Liver (tissue), 9 donors: ENCODE data around the gene IQCH. TPM values are rescaled to one million over a fixed set of nuclear protein-coding genes. Genes with fewer than 3 reads are reported as not detected.

ENCODE experiments used
- DNase-seq: peaks from one replicate; pipeline ENCODE4 v3.0.0-alpha.2; 2017; ENCODE audit warnings: low spot score
- H3K27ac ChIP-seq, 2 donors: one replicate each; pipeline ENCODE4 v1.7.0; 2013; ENCODE audit warnings: inconsistent platforms in 2 of 2, low read length in 2 of 2, control low read depth in 1 of 2, low read depth in 1 of 2, mild to moderate bottlenecking in 1 of 2
- H3K27me3 ChIP-seq, 4 donors: one replicate each; pipeline versions ENCODE4 v1.6.1 to v1.7.0; 2013; ENCODE audit warnings: low read length in 3 of 4, inconsistent platforms in 1 of 4, mild to moderate bottlenecking in 1 of 4, moderate library complexity in 1 of 4; ENCODE audit not compliant: control insufficient read depth in 4 of 4, insufficient read depth in 4 of 4
- H3K36me3 ChIP-seq, 4 donors: one replicate each; pipeline versions ENCODE4 v1.6.1 to v1.7.0; 2013; ENCODE audit warnings: low read length in 3 of 4, mild to moderate bottlenecking in 3 of 4, low read depth in 1 of 4, moderate library complexity in 1 of 4; ENCODE audit not compliant: control insufficient read depth in 4 of 4, insufficient read depth in 3 of 4
- H3K4me1 ChIP-seq, 4 donors: one replicate each; pipeline versions ENCODE4 v1.6.1 to v1.7.0; 2013; ENCODE audit warnings: low read length in 3 of 4, mild to moderate bottlenecking in 3 of 4, moderate library complexity in 1 of 4; ENCODE audit not compliant: control insufficient read depth in 4 of 4, insufficient read depth in 4 of 4
- H3K4me3 ChIP-seq, 3 donors: one replicate each; pipeline versions ENCODE4 v1.6.1 to v1.7.0; 2013; ENCODE audit warnings: low read length in 3 of 3, control low read depth in 1 of 3, low read depth in 1 of 3, mild to moderate bottlenecking in 1 of 3
- H3K9ac ChIP-seq, 2 donors: one replicate each; pipeline ENCODE4 v1.7.0; 2013; ENCODE audit warnings: low read length in 2 of 2, mild to moderate bottlenecking in 2 of 2, moderate library complexity in 2 of 2, control low read depth in 1 of 2, low read depth in 1 of 2
- H3K9me3 ChIP-seq, 4 donors: one replicate each; pipeline versions ENCODE4 v1.6.1 to v1.7.0; 2013; ENCODE audit warnings: low read length in 3 of 4; ENCODE audit not compliant: control insufficient read depth in 4 of 4
- EGR1 ChIP-seq, 2 donors: IDR thresholded peaks; 2 replicates each; pipeline ENCODE4 v1.6.1; 2016 to 2018; ENCODE audit warnings: antibody characterized with exemption in 2 of 2, low read depth in 2 of 2
- FOXA1 ChIP-seq: IDR thresholded peaks from 2 replicates; pipeline ENCODE4 v1.6.1; 2016; ENCODE audit warnings: antibody characterized with exemption
- FOXA2 ChIP-seq: IDR thresholded peaks from 2 replicates; pipeline ENCODE4 v1.6.1; 2016; ENCODE audit warnings: antibody characterized with exemption
- GABPA ChIP-seq, 2 donors: IDR thresholded peaks in 1 of 2; conservative IDR thresholded peaks in 1 of 2; 2 replicates each; pipeline ENCODE4 v1.6.1; 2016; ENCODE audit warnings: antibody characterized with exemption in 2 of 2, mild to moderate bottlenecking in 1 of 2, moderate library complexity in 1 of 2
- HNF4A ChIP-seq, 2 donors: conservative IDR thresholded peaks; 2 replicates each; pipeline ENCODE4 v1.6.1; 2016; ENCODE audit warnings: antibody characterized with exemption in 2 of 2, mild to moderate bottlenecking in 2 of 2
- HNF4G ChIP-seq: IDR thresholded peaks from 2 replicates; pipeline ENCODE4 v1.6.1; 2016; ENCODE audit warnings: antibody characterized with exemption
- JUND ChIP-seq, 2 donors: IDR thresholded peaks; 2 replicates each; pipeline ENCODE4 v1.6.1; 2016; ENCODE audit warnings: antibody characterized with exemption in 2 of 2
- NR2F2 ChIP-seq: IDR thresholded peaks from 2 replicates; pipeline ENCODE4 v1.6.1; 2016; ENCODE audit warnings: antibody characterized with exemption
- RAD21 ChIP-seq, 2 donors: IDR thresholded peaks; 2 replicates each; pipeline ENCODE4 v1.6.1; 2016; ENCODE audit warnings: antibody characterized with exemption in 2 of 2, mild to moderate bottlenecking in 2 of 2
- RXRA ChIP-seq, 2 donors: IDR thresholded peaks; 2 replicates each; pipeline ENCODE4 v1.6.1; 2017 to 2018; ENCODE audit warnings: antibody characterized with exemption in 2 of 2, mild to moderate bottlenecking in 1 of 2
- SP1 ChIP-seq: IDR thresholded peaks from 2 replicates; pipeline ENCODE4 v1.6.1; 2018; ENCODE audit warnings: antibody characterized with exemption, mild to moderate bottlenecking
- TAF1 ChIP-seq: conservative IDR thresholded peaks from 2 replicates; pipeline ENCODE4 v1.6.1; 2016; ENCODE audit warnings: antibody characterized with exemption, mild to moderate bottlenecking
- YY1 ChIP-seq: IDR thresholded peaks from 2 replicates; pipeline ENCODE4 v1.6.1; 2016; ENCODE audit warnings: antibody characterized with exemption, mild to moderate bottlenecking
- WGBS: extraction: QIAGEN DNeasy Blood & Tissue Kit; methylation state at CpG from one replicate; pipeline ENCODE4 v1.1.7; 2013; 5-methylcytosine and 5-hydroxymethylcytosine counted together
- polyA plus RNA-seq, 2 donors: library from polyadenylated mRNA; stranded (reverse) in 1 of 2; unstranded in 1 of 2; fragments of 200-250 nt in 1 of 2; fragments of >200 nt in 1 of 2; fragmentation: Nextera tagmentation in 1 of 2; extraction: Ambion mirVana in 1 of 2; gene quantifications; one replicate each; pipeline versions ENCODE4 v1.2.1 to v1.2.3, GENCODE V29; 2013 to 2015
- total RNA-seq, 2 donors: library from RNA; depleted of rRNA; stranded (reverse); fragments of >200 nt; gene quantifications; one replicate each; pipeline ENCODE4 v1.2.3, GENCODE V29; 2014
- TF ChIP-seq, protein P1 (sequence below): IDR thresholded peaks from 2 replicates; pipeline ENCODE4 v1.6.1; 2016; ENCODE audit warnings: antibody characterized with exemption
- TF ChIP-seq, protein P2 (sequence below): IDR thresholded peaks from 2 replicates; pipeline ENCODE4 v1.6.1; 2016; ENCODE audit warnings: antibody characterized with exemption
- TF ChIP-seq, protein P3 (sequence below): IDR thresholded peaks from 2 replicates; pipeline ENCODE4 v1.6.1; 2016; ENCODE audit warnings: antibody characterized with exemption, mild to moderate bottlenecking
- TF ChIP-seq, protein P4 (sequence below): IDR thresholded peaks from 2 replicates; pipeline ENCODE4 v1.6.1; 2016; ENCODE audit warnings: antibody characterized with exemption
- TF ChIP-seq, protein P5 (sequence below): fragments of 150-350 bp; IDR thresholded peaks from 2 replicates; pipeline ENCODE4 v1.5.1; 2017; ENCODE audit warnings: improper control_type of control experiment, low read depth, low read length; ENCODE audit not compliant: missing input control
- donor health status: healthy.
- donor health status: healthy.
- donor health status: healthy.
- donor health status: healthy.
- donor health status: healthy.

Gene IQCH
- total and polyA plus RNA-seq, 4 donors: 0.23 to 1.6 (median 0.86) TPM

DNA sequence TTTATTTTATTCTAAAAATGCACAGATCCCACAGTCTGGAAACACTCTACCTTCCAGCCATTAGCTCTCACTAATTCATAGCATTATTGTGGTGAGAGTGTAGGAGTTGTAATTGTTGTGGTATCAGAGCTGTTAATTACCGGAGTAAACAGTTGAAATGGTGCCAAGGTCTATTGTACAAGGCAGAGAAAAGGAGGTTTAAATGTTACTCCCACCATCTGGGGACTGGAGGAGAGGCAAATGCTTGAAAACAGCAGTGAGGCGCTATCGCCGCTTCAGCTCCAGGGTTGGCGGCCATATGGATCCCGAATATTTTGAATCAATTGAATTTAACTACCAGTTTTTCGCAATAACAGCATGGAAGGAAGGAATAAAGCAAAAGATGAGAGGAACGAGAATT is 153.2 kb downstream of the IQCH start:
- Histone ChIP-seq H3K36me3 (no peaks in the 10 kb centered on the region), H3K27me3 (no peaks in the 10 kb centered on the region), H3K9me3 (no peaks in the 10 kb centered on the region), H3K4me1 (no peaks in the 10 kb centered on the region), H3K4me3 (no peak overlapping the region), H3K27ac (no peak overlapping the region), H3K9ac (no peak overlapping the region)
- no peak for DNase-seq
- WGBS: 95% methylated on average over 8 of the region's 8 CpGs
- TF ChIP-seq GABPA (IDR thresholded peaks at IDR 0.05 in 1 of 2, conservative IDR thresholded peaks at IDR 0.05 in 1 of 2) (no peak), SP1 (no peak), JUND (IDR thresholded peaks at IDR 0.05) (no peak), TAF1 (no peak), EGR1 (IDR thresholded peaks at IDR 0.05; ENCODE audit: low read depth in 2 of 2) (no peak), NR2F2 (no peak), RAD21 (IDR thresholded peaks at IDR 0.05) (no peak), FOXA2 (no peak), FOXA1 (no peak), HNF4A (conservative IDR thresholded peaks at IDR 0.05) (no peak), RXRA (IDR thresholded peaks at IDR 0.05) (no peak), HNF4G (no peak)
- TF ChIP-seq, protein P1, sequence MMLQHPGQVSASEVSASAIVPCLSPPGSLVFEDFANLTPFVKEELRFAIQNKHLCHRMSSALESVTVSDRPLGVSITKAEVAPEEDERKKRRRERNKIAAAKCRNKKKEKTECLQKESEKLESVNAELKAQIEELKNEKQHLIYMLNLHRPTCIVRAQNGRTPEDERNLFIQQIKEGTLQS: no peak
- TF ChIP-seq, protein P2, sequence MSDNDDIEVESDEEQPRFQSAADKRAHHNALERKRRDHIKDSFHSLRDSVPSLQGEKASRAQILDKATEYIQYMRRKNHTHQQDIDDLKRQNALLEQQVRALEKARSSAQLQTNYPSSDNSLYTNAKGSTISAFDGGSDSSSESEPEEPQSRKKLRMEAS: no peak
- TF ChIP-seq, protein P3, sequence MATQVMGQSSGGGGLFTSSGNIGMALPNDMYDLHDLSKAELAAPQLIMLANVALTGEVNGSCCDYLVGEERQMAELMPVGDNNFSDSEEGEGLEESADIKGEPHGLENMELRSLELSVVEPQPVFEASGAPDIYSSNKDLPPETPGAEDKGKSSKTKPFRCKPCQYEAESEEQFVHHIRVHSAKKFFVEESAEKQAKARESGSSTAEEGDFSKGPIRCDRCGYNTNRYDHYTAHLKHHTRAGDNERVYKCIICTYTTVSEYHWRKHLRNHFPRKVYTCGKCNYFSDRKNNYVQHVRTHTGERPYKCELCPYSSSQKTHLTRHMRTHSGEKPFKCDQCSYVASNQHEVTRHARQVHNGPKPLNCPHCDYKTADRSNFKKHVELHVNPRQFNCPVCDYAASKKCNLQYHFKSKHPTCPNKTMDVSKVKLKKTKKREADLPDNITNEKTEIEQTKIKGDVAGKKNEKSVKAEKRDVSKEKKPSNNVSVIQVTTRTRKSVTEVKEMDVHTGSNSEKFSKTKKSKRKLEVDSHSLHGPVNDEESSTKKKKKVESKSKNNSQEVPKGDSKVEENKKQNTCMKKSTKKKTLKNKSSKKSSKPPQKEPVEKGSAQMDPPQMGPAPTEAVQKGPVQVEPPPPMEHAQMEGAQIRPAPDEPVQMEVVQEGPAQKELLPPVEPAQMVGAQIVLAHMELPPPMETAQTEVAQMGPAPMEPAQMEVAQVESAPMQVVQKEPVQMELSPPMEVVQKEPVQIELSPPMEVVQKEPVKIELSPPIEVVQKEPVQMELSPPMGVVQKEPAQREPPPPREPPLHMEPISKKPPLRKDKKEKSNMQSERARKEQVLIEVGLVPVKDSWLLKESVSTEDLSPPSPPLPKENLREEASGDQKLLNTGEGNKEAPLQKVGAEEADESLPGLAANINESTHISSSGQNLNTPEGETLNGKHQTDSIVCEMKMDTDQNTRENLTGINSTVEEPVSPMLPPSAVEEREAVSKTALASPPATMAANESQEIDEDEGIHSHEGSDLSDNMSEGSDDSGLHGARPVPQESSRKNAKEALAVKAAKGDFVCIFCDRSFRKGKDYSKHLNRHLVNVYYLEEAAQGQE: no peak
- TF ChIP-seq, protein P4, sequence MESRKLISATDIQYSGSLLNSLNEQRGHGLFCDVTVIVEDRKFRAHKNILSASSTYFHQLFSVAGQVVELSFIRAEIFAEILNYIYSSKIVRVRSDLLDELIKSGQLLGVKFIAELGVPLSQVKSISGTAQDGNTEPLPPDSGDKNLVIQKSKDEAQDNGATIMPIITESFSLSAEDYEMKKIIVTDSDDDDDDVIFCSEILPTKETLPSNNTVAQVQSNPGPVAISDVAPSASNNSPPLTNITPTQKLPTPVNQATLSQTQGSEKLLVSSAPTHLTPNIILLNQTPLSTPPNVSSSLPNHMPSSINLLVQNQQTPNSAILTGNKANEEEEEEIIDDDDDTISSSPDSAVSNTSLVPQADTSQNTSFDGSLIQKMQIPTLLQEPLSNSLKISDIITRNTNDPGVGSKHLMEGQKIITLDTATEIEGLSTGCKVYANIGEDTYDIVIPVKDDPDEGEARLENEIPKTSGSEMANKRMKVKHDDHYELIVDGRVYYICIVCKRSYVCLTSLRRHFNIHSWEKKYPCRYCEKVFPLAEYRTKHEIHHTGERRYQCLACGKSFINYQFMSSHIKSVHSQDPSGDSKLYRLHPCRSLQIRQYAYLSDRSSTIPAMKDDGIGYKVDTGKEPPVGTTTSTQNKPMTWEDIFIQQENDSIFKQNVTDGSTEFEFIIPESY: no peak
- TF ChIP-seq, protein P5, sequence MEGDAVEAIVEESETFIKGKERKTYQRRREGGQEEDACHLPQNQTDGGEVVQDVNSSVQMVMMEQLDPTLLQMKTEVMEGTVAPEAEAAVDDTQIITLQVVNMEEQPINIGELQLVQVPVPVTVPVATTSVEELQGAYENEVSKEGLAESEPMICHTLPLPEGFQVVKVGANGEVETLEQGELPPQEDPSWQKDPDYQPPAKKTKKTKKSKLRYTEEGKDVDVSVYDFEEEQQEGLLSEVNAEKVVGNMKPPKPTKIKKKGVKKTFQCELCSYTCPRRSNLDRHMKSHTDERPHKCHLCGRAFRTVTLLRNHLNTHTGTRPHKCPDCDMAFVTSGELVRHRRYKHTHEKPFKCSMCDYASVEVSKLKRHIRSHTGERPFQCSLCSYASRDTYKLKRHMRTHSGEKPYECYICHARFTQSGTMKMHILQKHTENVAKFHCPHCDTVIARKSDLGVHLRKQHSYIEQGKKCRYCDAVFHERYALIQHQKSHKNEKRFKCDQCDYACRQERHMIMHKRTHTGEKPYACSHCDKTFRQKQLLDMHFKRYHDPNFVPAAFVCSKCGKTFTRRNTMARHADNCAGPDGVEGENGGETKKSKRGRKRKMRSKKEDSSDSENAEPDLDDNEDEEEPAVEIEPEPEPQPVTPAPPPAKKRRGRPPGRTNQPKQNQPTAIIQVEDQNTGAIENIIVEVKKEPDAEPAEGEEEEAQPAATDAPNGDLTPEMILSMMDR: no peak

DNA sequence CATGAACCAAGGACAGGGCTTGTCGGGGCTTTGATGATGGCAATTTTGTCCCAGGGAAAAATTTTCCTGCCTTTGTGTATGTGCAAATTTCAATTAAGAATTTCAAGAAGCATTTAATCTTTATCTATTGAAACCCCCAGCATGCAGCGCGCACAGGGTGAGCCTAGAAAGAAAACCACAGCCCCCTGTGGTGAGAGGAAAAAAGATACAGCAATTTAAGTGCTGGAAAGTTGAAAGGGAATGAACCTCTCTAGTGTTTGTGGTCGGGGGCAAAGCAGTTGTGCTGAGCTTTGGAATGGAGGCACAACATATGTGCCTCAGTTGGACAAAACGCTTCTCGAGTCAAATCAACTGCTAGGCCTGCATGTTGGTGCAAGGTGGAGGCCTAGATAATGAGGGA is 154.6 kb downstream of the IQCH start:
- TF ChIP-seq FOXA1 (no peak), TAF1 (no peak), SP1 (no peak), FOXA2 (no peak), NR2F2 (no peak), HNF4G (no peak), EGR1 (IDR thresholded peaks at IDR 0.05; ENCODE audit: low read depth in 2 of 2) (no peak), HNF4A (conservative IDR thresholded peaks at IDR 0.05) (no peak), RXRA (IDR thresholded peaks at IDR 0.05) (no peak), GABPA (IDR thresholded peaks at IDR 0.05 in 1 of 2, conservative IDR thresholded peaks at IDR 0.05 in 1 of 2) (no peak), JUND (IDR thresholded peaks at IDR 0.05) (no peak), YY1 (no peak)
- TF ChIP-seq, protein P4: no peak
- TF ChIP-seq, protein P3: no peak
- WGBS: 92% methylated on average over 6 of the region's 6 CpGs
- H3K9ac ChIP-seq: no peak overlapping the region
- H3K36me3 ChIP-seq: no peaks in the 10 kb centered on the region
- no peaks in the 10 kb centered on the region for H3K4me1 ChIP-seq
- H3K27ac ChIP-seq: no peak overlapping the region
- DNase-seq: no peak
- no peaks in the 10 kb centered on the region for H3K27me3 ChIP-seq
- H3K9me3 ChIP-seq: no peaks in the 10 kb centered on the region
- H3K4me3 ChIP-seq: no peak overlapping the region
